Subcutaneous adipose tissue (tissue), 4 donors: Measurements from ENCODE around the gene ZFP42. TPM values are rescaled to one million over a fixed set of nuclear protein-coding genes. Genes with fewer than 3 reads are reported as not detected.

Experiments
- total RNA-seq, 4 donors: library from RNA; depleted of rRNA; stranded (reverse); fragments of >200 nt; gene quantifications; one replicate each; pipeline ENCODE4 v1.1.0, GENCODE V29; 2016
- TF ChIP-seq, protein P1 (sequence below): fragments of 450-650 bp; IDR thresholded peaks from one replicate; pipeline ENCODE4 v1.5.1; 2016; ENCODE audit warnings: low read depth, mild to moderate bottlenecking, control low read depth, antibody characterized with exemption, moderate library complexity

Gene ZFP42
- total RNA-seq, 4 donors from 2014 or later, result not detected

DNA sequence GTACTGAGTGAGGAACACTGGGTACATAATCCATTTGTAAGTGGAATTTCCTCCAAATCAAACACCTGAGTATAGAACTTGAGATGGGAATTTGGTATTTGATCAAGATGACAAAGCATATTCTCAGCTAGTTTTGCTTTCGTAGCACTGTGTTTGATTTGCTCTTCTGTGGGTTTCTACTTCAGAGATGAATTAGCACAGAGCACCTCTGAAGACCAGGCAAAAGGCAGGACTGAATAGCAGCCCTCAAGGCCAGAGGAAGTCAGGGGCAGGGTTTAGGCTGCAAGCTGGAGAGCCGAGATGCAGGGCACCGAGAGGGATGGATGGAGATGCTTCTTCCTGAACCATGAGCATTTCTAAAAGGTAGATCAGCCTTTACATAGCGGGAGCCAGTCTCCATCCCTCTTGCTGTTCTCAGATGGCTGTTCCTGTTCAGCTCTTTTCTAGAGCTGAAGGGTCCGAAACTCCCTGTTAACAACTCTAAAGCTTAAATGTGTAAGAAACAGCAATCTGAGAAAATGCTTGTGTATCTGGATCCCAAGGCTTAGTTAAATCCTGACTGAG, 10.8 kb downstream of the ZFP42 start:
- TF ChIP-seq, protein P1, sequence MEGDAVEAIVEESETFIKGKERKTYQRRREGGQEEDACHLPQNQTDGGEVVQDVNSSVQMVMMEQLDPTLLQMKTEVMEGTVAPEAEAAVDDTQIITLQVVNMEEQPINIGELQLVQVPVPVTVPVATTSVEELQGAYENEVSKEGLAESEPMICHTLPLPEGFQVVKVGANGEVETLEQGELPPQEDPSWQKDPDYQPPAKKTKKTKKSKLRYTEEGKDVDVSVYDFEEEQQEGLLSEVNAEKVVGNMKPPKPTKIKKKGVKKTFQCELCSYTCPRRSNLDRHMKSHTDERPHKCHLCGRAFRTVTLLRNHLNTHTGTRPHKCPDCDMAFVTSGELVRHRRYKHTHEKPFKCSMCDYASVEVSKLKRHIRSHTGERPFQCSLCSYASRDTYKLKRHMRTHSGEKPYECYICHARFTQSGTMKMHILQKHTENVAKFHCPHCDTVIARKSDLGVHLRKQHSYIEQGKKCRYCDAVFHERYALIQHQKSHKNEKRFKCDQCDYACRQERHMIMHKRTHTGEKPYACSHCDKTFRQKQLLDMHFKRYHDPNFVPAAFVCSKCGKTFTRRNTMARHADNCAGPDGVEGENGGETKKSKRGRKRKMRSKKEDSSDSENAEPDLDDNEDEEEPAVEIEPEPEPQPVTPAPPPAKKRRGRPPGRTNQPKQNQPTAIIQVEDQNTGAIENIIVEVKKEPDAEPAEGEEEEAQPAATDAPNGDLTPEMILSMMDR, result no peak

DNA sequence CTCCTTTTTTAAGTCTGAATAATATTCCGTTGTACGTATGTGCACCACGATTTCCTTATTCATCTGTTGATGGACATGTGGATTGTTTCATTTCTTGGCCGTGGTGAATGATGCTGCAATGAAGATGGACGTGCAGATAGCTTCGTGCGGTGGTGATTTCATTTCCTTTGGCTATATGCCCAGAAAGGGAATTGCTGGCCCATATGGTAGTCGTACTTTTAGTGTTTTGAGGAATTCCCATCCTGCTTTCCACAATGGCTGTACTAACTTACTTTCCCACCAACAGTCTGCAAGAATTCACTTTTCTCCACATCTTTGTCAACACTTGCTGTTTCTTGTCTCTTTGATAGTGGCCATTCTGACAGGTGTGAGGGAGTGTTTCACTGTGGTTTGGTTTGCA, 12.8 kb downstream of the ZFP42 start:
- TF ChIP-seq, protein P1, result no peak

DNA sequence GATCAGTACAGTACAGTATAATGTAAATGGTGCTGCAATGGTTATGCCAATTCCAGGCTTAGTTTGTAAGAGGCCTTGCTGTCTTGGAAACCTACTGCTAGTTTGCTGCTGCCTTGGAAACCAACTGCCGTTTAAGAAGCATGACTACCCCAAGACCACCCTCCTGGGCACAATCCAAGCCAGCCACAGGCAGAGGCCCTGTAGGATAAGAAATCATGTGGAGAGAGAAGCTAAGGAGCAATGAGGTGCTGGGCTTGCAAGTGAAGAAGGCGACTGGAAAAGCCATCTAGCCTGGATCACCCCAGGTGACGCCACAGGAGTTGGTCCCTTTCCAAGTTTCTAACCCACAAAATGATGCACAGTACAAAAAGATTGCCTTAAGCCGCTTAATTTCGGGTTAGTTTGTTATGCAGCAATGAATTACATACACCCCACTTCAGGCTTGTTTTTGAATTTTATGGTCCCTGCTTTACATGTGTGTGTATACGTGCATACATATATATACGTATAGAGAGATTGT, 16.9 kb downstream of the ZFP42 start:
- TF ChIP-seq, protein P1, result no peak

DNA sequence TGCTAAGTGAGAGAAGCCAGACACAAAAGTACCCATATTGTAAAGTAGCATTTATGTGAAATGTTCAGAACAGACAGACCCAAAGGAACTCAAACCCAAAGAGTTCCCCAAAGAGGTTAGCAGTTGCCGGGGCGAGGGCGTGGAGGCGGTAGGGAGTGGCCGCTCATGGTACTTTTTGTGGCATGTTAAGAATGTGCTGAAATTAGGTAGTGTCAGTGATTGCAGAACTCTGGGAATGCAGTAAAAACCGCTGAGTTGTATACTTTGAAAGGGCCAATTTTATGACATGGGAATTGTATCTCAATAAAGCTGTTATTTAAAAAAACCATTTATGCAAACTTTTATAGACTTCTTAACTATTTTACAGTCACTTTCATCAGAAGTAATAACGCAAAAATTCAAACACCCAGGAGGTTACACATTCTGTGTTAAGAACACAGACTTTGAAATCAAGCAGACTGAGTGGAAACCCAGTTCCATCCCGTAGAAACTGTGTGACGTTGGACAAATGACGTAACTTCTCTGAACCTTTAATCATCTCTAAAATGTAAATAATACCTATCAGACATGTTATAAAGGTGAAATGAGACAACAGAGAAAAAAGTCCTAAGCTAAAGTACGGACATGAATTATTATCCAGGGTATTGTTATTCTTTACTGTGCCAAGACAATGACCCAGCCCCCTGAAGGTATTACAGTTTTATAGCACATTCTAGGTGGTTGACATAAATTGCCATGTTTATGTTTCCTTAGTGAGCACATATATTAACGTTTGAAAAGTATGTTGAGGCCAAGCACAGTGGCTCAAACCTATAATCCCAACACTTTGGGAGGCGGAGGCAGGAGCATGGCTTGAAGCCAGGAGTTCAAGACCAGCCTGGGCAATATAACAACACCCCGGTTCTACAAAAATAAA, 19.7 kb downstream of the ZFP42 start:
- TF ChIP-seq, protein P1, result no peak

DNA sequence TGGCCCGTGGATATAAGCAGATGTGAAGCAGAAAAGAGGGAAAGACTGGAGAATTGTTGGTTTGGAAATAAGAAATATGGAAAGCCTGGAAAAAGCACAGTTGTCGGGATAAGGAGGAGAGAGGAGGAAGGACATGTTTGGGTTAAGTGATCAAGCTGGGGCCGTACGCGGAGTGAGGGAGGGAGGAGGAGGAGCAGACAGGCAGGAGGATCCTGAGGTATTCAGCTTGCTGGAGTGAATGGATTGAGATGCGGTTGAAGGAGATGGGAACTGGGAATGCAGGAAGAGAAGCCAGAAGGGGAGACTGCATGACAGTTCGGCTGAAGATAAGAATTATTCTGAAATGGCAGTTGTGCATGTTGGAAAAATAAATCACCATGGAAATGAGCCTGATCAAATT, 21.2 kb downstream of the ZFP42 start:
- TF ChIP-seq, protein P1, result no peak

DNA sequence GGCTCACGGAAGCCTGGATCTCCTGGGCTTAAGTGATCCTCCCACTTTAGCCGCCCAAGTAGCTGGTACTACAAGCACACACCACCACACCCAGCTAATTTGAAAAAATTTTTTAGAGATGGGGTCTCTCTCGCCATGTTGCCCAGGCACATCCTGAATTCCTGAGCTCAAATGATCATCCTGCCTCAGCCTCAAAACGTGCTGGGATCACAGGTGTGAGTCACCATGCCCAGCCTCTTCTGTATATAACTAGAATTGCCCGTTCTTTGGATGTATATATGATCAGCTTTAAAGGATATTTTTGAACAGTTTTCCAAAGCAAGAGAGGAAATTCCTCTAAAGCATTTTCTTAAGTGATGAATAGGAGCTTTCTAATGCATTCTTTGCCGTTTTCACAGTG, 22.7 kb downstream of the ZFP42 start:
- TF ChIP-seq, protein P1, result no peak

DNA sequence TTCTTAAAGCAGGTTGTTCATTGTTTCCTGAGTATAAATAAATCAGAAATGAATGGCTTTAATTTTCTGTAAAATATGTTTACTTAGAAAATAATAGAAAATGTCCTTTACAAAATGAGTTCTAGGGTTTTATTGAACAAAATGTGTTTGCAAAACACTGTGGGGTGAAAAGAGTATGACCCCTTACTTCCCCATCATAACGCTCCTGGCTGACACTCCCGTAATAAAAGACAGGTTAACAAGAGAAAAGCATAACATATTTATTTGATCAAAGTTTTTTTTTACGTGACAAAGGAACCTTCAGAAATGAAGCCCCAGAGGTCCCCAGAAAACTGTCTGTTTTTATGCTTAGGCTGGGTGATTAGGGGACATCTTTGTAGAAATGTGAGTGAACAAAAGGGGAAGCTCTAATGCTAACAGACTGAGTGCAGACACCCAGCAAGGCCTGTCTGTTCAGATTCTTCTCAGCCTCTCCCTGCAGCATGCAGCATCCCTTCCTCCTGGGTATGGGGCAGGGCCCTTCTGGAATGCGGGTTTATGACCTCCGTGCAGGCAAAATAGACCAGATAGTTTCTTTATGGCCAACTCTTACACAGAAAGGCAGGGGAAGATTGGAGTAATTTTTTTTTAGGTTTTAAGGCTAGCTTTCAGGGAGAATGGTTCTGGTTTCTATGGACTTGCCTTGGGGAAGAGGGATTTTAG, 26.1 kb downstream of the ZFP42 start:
- TF ChIP-seq, protein P1, result no peak
